ENCODE results near the gene DUSP5. TPM values are rescaled to one million over a fixed set of nuclear protein-coding genes. Genes with fewer than 3 reads are reported as not detected.

DUSP5 gene
- total RNA-seq, 1 donor = 10.1 TPM

DNA sequence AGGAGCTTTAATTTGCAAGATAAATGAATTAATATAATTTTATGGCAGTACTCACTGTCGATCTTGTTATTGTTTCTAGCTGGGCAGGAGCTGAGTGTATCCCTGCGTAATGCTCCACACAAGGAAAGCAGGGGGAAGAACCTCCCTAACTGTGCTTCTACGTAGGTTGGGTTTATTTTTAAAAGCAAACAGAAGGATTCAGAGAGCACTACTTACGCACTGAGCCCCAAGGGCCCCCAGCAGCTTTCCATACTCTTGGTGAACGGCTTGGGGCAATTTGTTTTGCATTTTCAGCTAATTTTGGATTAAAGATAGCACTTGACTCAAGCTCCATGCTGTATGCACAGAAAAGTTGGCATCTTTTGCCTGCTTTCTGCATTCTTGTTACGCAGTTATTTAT, 9.6 kb downstream of the DUSP5 start:
- Histone ChIP-seq H2AFZ (ENCODE audit: low read length) (no peak overlapping the region), H3K27ac (ENCODE audit: low read depth, low read length) (no peak overlapping the region), H3K9me3 (ENCODE audit: low read depth, low read length) (no peaks in the 10 kb centered on the region), H3K79me2 (ENCODE audit: insufficient read depth, low read length) (peaks cover 86% of the 10 kb centered on the region), H3K4me2 (ENCODE audit: insufficient read depth, low read length) (no peak overlapping the region), H3K4me3 (ENCODE audit: insufficient read depth, low read length) (no peak overlapping the region), H4K20me1 (ENCODE audit: insufficient read depth, low read length) (peaks cover 3% of the 10 kb centered on the region), H3K36me3 (ENCODE audit: insufficient read depth, low read length) (peaks cover 64% of the 10 kb centered on the region), H3K27me3 (ENCODE audit: insufficient read depth, low read length) (no peaks in the 10 kb centered on the region), H3K4me1 (ENCODE audit: insufficient read depth, low read length) (peaks cover 57% of the 10 kb centered on the region)
- DNase-seq (ENCODE audit: insufficient read length, low spot score, missing footprints) = no peak
- TF ChIP-seq, protein P1, sequence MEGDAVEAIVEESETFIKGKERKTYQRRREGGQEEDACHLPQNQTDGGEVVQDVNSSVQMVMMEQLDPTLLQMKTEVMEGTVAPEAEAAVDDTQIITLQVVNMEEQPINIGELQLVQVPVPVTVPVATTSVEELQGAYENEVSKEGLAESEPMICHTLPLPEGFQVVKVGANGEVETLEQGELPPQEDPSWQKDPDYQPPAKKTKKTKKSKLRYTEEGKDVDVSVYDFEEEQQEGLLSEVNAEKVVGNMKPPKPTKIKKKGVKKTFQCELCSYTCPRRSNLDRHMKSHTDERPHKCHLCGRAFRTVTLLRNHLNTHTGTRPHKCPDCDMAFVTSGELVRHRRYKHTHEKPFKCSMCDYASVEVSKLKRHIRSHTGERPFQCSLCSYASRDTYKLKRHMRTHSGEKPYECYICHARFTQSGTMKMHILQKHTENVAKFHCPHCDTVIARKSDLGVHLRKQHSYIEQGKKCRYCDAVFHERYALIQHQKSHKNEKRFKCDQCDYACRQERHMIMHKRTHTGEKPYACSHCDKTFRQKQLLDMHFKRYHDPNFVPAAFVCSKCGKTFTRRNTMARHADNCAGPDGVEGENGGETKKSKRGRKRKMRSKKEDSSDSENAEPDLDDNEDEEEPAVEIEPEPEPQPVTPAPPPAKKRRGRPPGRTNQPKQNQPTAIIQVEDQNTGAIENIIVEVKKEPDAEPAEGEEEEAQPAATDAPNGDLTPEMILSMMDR (IDR thresholded peaks at IDR 0.05; ENCODE audit: extremely low read depth, low read depth, low read length) = no peak

DNA sequence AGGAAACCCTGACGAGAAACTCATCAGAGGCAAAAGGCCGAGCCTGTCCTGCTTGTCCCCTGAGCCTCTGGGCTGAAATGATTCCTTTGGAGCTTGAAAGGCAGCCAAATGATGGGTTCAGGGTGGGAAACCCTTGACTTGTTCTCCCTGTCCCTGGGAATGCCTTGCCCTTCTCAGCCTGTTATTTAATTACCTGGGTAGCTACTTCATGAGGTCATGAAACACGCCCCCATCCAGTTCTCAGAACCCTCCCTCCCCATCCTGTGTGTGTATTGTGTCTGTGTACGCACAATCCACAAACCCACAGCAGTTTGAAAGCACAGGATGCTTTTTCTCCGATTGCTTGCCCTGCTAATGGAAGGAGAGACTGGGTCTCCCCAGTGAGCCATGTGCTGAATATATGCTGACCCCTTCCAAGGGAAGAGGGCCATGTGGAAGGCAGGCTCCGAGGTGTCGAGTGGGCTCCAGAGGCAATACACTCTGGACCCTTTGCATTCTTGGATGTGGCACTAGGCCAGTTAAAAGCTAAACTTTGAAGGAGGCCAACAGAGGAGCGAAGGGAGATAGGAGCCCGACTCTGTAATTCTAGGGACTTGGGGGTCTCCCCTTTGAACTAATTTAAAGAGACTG, 10.6 kb downstream of the DUSP5 start:
- Histone ChIP-seq H4K20me1 (ENCODE audit: insufficient read depth, low read length) (peaks cover 3% of the 10 kb centered on the region), H3K4me2 (ENCODE audit: insufficient read depth, low read length) (no peak overlapping the region), H3K9me3 (ENCODE audit: low read depth, low read length) (no peaks in the 10 kb centered on the region), H3K27ac (ENCODE audit: low read depth, low read length) (peak overlapping the region; percentile 40), H3K27me3 (ENCODE audit: insufficient read depth, low read length) (no peaks in the 10 kb centered on the region), H3K4me3 (ENCODE audit: insufficient read depth, low read length) (no peak overlapping the region), H3K4me1 (ENCODE audit: insufficient read depth, low read length) (peaks cover 56% of the 10 kb centered on the region), H2AFZ (ENCODE audit: low read length) (no peak overlapping the region), H3K79me2 (ENCODE audit: insufficient read depth, low read length) (peaks cover 80% of the 10 kb centered on the region), H3K36me3 (ENCODE audit: insufficient read depth, low read length) (peaks cover 68% of the 10 kb centered on the region)
- DNase-seq (ENCODE audit: insufficient read length, low spot score, missing footprints) = no peak
- TF ChIP-seq, protein P1 (IDR thresholded peaks at IDR 0.05; ENCODE audit: extremely low read depth, low read depth, low read length) = no peak

DNA sequence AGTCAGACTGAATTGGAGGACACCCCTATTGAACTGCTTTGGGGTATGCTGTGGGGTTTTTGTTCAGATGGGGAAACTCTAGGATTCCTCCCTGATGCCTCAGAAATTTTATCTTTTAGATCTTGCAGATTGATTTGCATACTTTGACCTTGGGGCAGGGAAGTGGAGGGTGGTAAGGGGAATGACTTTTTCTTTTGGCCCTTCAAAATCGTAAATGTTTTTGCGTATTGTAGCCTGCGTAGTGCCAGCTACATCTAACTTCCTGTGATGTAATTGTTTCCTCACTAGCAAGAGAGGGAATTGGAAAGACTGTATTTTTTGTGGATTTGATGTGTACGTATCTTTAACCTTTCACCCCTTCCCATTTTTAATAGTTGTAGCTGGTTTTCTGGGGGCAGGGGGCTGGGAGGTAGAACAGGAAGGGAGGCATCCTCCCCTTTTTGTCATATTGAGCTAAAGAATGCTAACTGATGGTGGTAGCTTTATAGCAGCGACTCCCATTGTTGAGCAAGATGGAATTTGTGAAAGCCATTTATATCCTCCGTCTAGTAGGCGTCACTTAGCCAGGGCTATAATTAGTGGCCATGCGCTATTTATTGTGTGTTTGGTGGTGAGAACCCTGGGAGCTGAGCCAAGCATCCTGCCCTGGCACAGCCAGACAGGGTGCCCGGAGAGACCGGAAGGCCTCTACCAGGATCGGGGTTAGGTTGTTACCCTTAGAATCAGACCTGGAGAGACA, 11.3 kb downstream of the DUSP5 start:
- Histone ChIP-seq H4K20me1 (ENCODE audit: insufficient read depth, low read length) (no peaks in the 10 kb centered on the region), H3K36me3 (ENCODE audit: insufficient read depth, low read length) (peaks cover 75% of the 10 kb centered on the region), H3K27ac (ENCODE audit: low read depth, low read length) (peak overlapping the region; percentile 40), H3K27me3 (ENCODE audit: insufficient read depth, low read length) (no peaks in the 10 kb centered on the region), H3K4me1 (ENCODE audit: insufficient read depth, low read length) (peaks cover 49% of the 10 kb centered on the region), H3K79me2 (ENCODE audit: insufficient read depth, low read length) (peaks cover 77% of the 10 kb centered on the region), H2AFZ (ENCODE audit: low read length) (no peak overlapping the region), H3K9me3 (ENCODE audit: low read depth, low read length) (no peaks in the 10 kb centered on the region), H3K4me3 (ENCODE audit: insufficient read depth, low read length) (no peak overlapping the region), H3K4me2 (ENCODE audit: insufficient read depth, low read length) (no peak overlapping the region)
- TF ChIP-seq, protein P1 (IDR thresholded peaks at IDR 0.05; ENCODE audit: extremely low read depth, low read depth, low read length) = no peak
- no peak for DNase-seq (ENCODE audit: insufficient read length, low spot score, missing footprints)

DNA sequence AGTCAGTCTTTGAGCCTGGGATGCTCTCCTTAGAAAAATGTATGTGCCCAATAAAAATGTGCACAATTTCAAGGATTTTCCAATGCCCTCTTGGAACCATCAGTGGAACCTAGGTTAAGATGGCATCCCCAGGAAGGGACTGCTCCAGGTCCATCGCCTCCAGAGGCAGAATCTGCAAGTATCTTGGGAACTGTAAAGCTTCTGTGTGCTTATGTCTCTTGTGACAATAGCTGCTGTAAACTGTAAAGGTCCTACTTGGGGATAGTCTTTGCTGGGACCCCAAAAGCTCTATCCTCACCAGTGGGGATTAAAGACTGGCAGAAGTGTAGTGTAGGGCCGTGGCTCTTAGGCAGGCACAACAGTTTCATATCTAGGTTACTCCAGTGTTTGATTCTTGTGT, 11.9 kb downstream of the DUSP5 start:
- no peaks in the 10 kb centered on the region for H3K27me3 ChIP-seq (ENCODE audit: insufficient read depth, low read length)
- H3K79me2 ChIP-seq (ENCODE audit: insufficient read depth, low read length) = peaks cover 73% of the 10 kb centered on the region
- H2AFZ ChIP-seq (ENCODE audit: low read length) = no peak overlapping the region
- H3K9me3 ChIP-seq (ENCODE audit: low read depth, low read length) = no peaks in the 10 kb centered on the region
- H3K4me2 ChIP-seq (ENCODE audit: insufficient read depth, low read length) = no peak overlapping the region
- peaks cover 75% of the 10 kb centered on the region for H3K36me3 ChIP-seq (ENCODE audit: insufficient read depth, low read length)
- peaks cover 44% of the 10 kb centered on the region for H3K4me1 ChIP-seq (ENCODE audit: insufficient read depth, low read length)
- DNase-seq (ENCODE audit: insufficient read length, low spot score, missing footprints) = no peak
- TF ChIP-seq, protein P1 (IDR thresholded peaks at IDR 0.05; ENCODE audit: extremely low read depth, low read depth, low read length) = no peak
- no peaks in the 10 kb centered on the region for H4K20me1 ChIP-seq (ENCODE audit: insufficient read depth, low read length)
- no peak overlapping the region for H3K4me3 ChIP-seq (ENCODE audit: insufficient read depth, low read length)
- no peak overlapping the region for H3K27ac ChIP-seq (ENCODE audit: low read depth, low read length)

Data from osteoblast (primary cell).